H1 (cell line): ENCODE measurements around the gene PRIMA1. TPM values are rescaled to one million over a fixed set of nuclear protein-coding genes. Genes with fewer than 3 reads are reported as not detected.

Source experiments
- CTCF ChIA-PET: fragments of 300-600 bp; sonication (Branson Sonifier 250); formaldehyde crosslinking; loops from one replicate; lab custom pipeline; 2021; ENCODE audit not compliant: partially characterized antibody; lab: Charles Lee
- POLR2A ChIA-PET: fragments of 300-600 bp; sonication (Branson Sonifier 250); formaldehyde crosslinking; loops from one replicate; lab custom pipeline; 2021; ENCODE audit warnings: inconsistent platforms; ENCODE audit not compliant: partially characterized antibody; lab: Charles Lee
- DNase-seq, 2 experiments: peaks; one replicate each; pipeline versions ENCODE4 v3.0.0 to v3.0.0-alpha.2; 2010 to 2022; ENCODE audit warnings: low spot score in 2 of 2, low read depth in 1 of 2, mixed read lengths in 1 of 2
- FAIRE-seq: peaks from 2 replicates; lab custom pipeline; 2011; peaks lifted over from hg19 to GRCh38; lab: Jason Lieb, UNC
- H2AFZ ChIP-seq: 2 replicates; pipeline ENCODE4 v1.8.1; 2012; ENCODE audit warnings: low read length, inconsistent platforms
- H2AK5ac ChIP-seq: 2 replicates; pipeline ENCODE4 v1.6.1; 2013; ENCODE audit warnings: low read depth, low read length
- H2BK120ac ChIP-seq: replicated peaks from 2 replicates; pipeline ENCODE3; 2013; ENCODE audit warnings: low read depth, low read length, inconsistent platforms
- H2BK12ac ChIP-seq: 2 replicates; pipeline ENCODE4 v1.6.1; 2013; ENCODE audit warnings: low read depth, low read length
- H2BK15ac ChIP-seq: 2 replicates; pipeline ENCODE4 v1.6.1; 2013; ENCODE audit warnings: low read length
- H2BK20ac ChIP-seq: 2 replicates; pipeline ENCODE4 v1.6.1; 2013; ENCODE audit warnings: low read length
- H2BK5ac ChIP-seq: 2 replicates; pipeline ENCODE4 v1.6.1; 2013; ENCODE audit warnings: low read depth, low read length
- H3K14ac ChIP-seq: 2 replicates; pipeline ENCODE4 v1.6.1; 2013; ENCODE audit warnings: inconsistent platforms; ENCODE audit not compliant: insufficient read length
- H3K18ac ChIP-seq: 2 replicates; pipeline ENCODE4 v1.6.1; 2013; ENCODE audit warnings: low read length; ENCODE audit errors: extremely low read depth
- H3K23ac ChIP-seq: 2 replicates; pipeline ENCODE4 v1.6.1; 2013; ENCODE audit warnings: inconsistent platforms; ENCODE audit not compliant: insufficient read length
- H3K23me2 ChIP-seq: 2 replicates; pipeline ENCODE4 v1.6.1; 2013; ENCODE audit warnings: low read depth, low read length
- H3K27ac ChIP-seq: 2 replicates; pipeline ENCODE4 v1.6.1; 2011; ENCODE audit warnings: low read depth, low read length, inconsistent platforms
- H3K27me3 ChIP-seq, 4 experiments: replicated peaks in 1 of 4; 1 replicate in 1 of 4; 2 replicates in 3 of 4; pipeline versions ENCODE4 v1.6.1 to v1.8.1; 2011 to 2013; ENCODE audit warnings: low read length in 3 of 4, mild to moderate bottlenecking in 3 of 4, inconsistent platforms in 2 of 4, mixed read lengths in 2 of 4, moderate library complexity in 1 of 4; ENCODE audit not compliant: control insufficient read depth in 3 of 4, insufficient read depth in 3 of 4; ENCODE audit errors: extremely low read depth in 1 of 4
- H3K36me3 ChIP-seq, 4 experiments: 2 replicates each; pipeline versions ENCODE4 v1.6.1 to v1.8.1; 2011 to 2013; ENCODE audit warnings: mild to moderate bottlenecking in 4 of 4, low read length in 3 of 4, moderate library complexity in 2 of 4, control low read depth in 1 of 4, inconsistent platforms in 1 of 4; ENCODE audit not compliant: insufficient read depth in 4 of 4, control insufficient read depth in 2 of 4
- H3K4ac ChIP-seq: replicated peaks from 2 replicates; pipeline ENCODE3; 2013; ENCODE audit warnings: low read length, low read depth, mixed read lengths, inconsistent platforms; ENCODE audit not compliant: insufficient read length
- H3K4me1 ChIP-seq, 4 experiments: replicated peaks in 1 of 4; 1 replicate in 1 of 4; 2 replicates in 3 of 4; pipeline versions ENCODE4 v1.6.1 to v1.8.1; 2011 to 2013; ENCODE audit warnings: low read length in 3 of 4, inconsistent platforms in 2 of 4, mixed read lengths in 1 of 4; ENCODE audit not compliant: insufficient read depth in 4 of 4, control insufficient read depth in 3 of 4
- H3K4me2 ChIP-seq, 2 experiments: 2 replicates each; pipeline versions ENCODE4 v1.6.1 to v1.8.1; 2011 to 2013; ENCODE audit warnings: low read depth in 2 of 2, low read length in 2 of 2, control low read depth in 1 of 2, inconsistent platforms in 1 of 2, mild to moderate bottlenecking in 1 of 2; ENCODE audit not compliant: insufficient read depth in 1 of 2
- H3K4me3 ChIP-seq, 4 experiments: fragments of 200-600, 300-600 bp in 1 of 4; sonication (generic), shearing (Covaris generic), sonication (Bioruptor Twin) in 1 of 4; 2 replicates each; pipeline versions ENCODE4 v1.5.1 to v1.8.1; 2011 to 2016; ENCODE audit warnings: low read length in 4 of 4, low read depth in 3 of 4, control low read depth in 2 of 4, inconsistent platforms in 2 of 4, mild to moderate bottlenecking in 2 of 4, mixed read lengths in 1 of 4, moderate library complexity in 1 of 4; ENCODE audit not compliant: insufficient read depth in 2 of 4; ENCODE audit errors: extremely low read depth in 1 of 4
- H3K56ac ChIP-seq: replicated peaks from 2 replicates; pipeline ENCODE3; 2013; ENCODE audit warnings: low read depth, mild to moderate bottlenecking, mixed read lengths, low read length, inconsistent platforms; ENCODE audit not compliant: insufficient read length
- H3K79me1 ChIP-seq: 2 replicates; pipeline ENCODE4 v1.6.1; 2013; ENCODE audit warnings: low read depth, low read length, control low read depth
- H3K79me2 ChIP-seq, 2 experiments: 2 replicates each; pipeline versions ENCODE4 v1.6.1 to v1.8.1; 2012 to 2013; ENCODE audit warnings: low read length in 2 of 2, mild to moderate bottlenecking in 2 of 2, inconsistent platforms in 1 of 2; ENCODE audit not compliant: insufficient read depth in 2 of 2, control insufficient read depth in 1 of 2
- H3K9ac ChIP-seq, 4 experiments: replicated peaks in 1 of 4; 1 replicate in 1 of 4; 2 replicates in 3 of 4; pipeline versions ENCODE4 v1.6.1 to v1.8.1; 2011 to 2013; ENCODE audit warnings: low read depth in 3 of 4, low read length in 3 of 4, control low read depth in 2 of 4, mild to moderate bottlenecking in 2 of 4, moderate library complexity in 2 of 4, inconsistent platforms in 1 of 4; ENCODE audit errors: extremely low read depth in 1 of 4
- H3K9me3 ChIP-seq, 2 experiments: 2 replicates each; pipeline versions ENCODE4 v1.6.1 to v1.8.1; 2012 to 2013; ENCODE audit warnings: mild to moderate bottlenecking in 2 of 2, moderate library complexity in 2 of 2, control low read depth in 1 of 2, inconsistent platforms in 1 of 2, low read depth in 1 of 2, low read length in 1 of 2, mixed read lengths in 1 of 2; ENCODE audit not compliant: insufficient read depth in 2 of 2
- H4K20me1 ChIP-seq, 2 experiments: replicated peaks in 1 of 2; 2 replicates each; pipeline versions ENCODE3 to v1.8.1; 2011 to 2013; ENCODE audit warnings: inconsistent platforms in 2 of 2, low read length in 2 of 2, mild to moderate bottlenecking in 1 of 2; ENCODE audit not compliant: insufficient read depth in 2 of 2, control insufficient read depth in 1 of 2
- H4K5ac ChIP-seq: 2 replicates; pipeline ENCODE4 v1.6.1; 2013; ENCODE audit warnings: low read length, low read depth, mixed read lengths, inconsistent platforms; ENCODE audit not compliant: insufficient read length
- H4K8ac ChIP-seq: 2 replicates; pipeline ENCODE4 v1.8.0; 2013; ENCODE audit warnings: mild to moderate bottlenecking, moderate library complexity, low read length, inconsistent platforms; ENCODE audit not compliant: insufficient read depth; ENCODE audit errors: extremely low read depth
- H4K91ac ChIP-seq: replicated peaks from 2 replicates; pipeline ENCODE3; 2013; ENCODE audit warnings: low read length, mixed read lengths, inconsistent platforms; ENCODE audit not compliant: insufficient read length
- CBX5 ChIP-seq: fragments of 300-800, 300-1000 bp; sonication (generic); IDR thresholded peaks from 2 replicates; pipeline ENCODE4 v1.7.1; 2016; ENCODE audit warnings: antibody characterized with exemption, low read length, low read depth
- CTBP2 ChIP-seq: IDR thresholded peaks from 2 replicates; pipeline ENCODE4 v1.7.0; 2011; ENCODE audit warnings: borderline replicate concordance, mild to moderate bottlenecking, moderate library complexity, mixed read lengths, low read length; ENCODE audit not compliant: insufficient read depth, insufficient read length
- HDAC2 ChIP-seq, 2 experiments: fragments of 300-600 bp in 1 of 2; sonication (generic) in 1 of 2; IDR thresholded peaks; 2 replicates each; pipeline ENCODE4 v1.6.1; 2011 to 2012; ENCODE audit warnings: low read depth in 2 of 2, low read length in 2 of 2, mild to moderate bottlenecking in 2 of 2, moderate library complexity in 2 of 2, borderline replicate concordance in 1 of 2, inconsistent platforms in 1 of 2
- JUND ChIP-seq: IDR thresholded peaks from 2 replicates; pipeline ENCODE4 v1.6.1; 2011; ENCODE audit warnings: mild to moderate bottlenecking, improper control_type of control experiment, low read length
- POLR2AphosphoS5 ChIP-seq: IDR thresholded peaks from 2 replicates; pipeline ENCODE4 v1.6.1; 2011; ENCODE audit warnings: low read depth, low read length
- POU5F1 ChIP-seq: IDR thresholded peaks from 2 replicates; pipeline ENCODE4 v1.6.1; 2011; ENCODE audit warnings: low read depth, mild to moderate bottlenecking, low read length, moderate library complexity
- RAD21 ChIP-seq, 2 experiments: IDR thresholded peaks in 1 of 2; conservative IDR thresholded peaks in 1 of 2; 2 replicates each; pipeline ENCODE4 v1.6.1; 2011; ENCODE audit warnings: low read depth in 2 of 2, low read length in 2 of 2, improper control_type of control experiment in 1 of 2, inconsistent platforms in 1 of 2, mild to moderate bottlenecking in 1 of 2, moderate library complexity in 1 of 2
- SIRT6 ChIP-seq: IDR thresholded peaks from one replicate; pipeline ENCODE4 v1.7.1; 2012; ENCODE audit warnings: low read length, inconsistent platforms
- SP4 ChIP-seq: IDR thresholded peaks from 2 replicates; pipeline ENCODE4 v1.6.1; 2012; ENCODE audit warnings: low read length, inconsistent platforms
- SRF ChIP-seq: IDR thresholded peaks from 2 replicates; pipeline ENCODE4 v1.6.1; 2011; ENCODE audit warnings: mild to moderate bottlenecking, low read depth, low read length, moderate library complexity
- TCF12 ChIP-seq: IDR thresholded peaks from 2 replicates; pipeline ENCODE4 v1.6.1; 2011; ENCODE audit warnings: low read depth, mild to moderate bottlenecking, low read length
- WGBS, 2 experiments: shearing (Covaris generic) in 1 of 2; methylation state at CpG; one replicate each; pipeline versions ENCODE4 v1.1.6 to v1.1.7; 2013 to 2015; ENCODE audit warnings: low lambda C conversion rate in 2 of 2, mixed read lengths in 2 of 2, inconsistent platforms in 1 of 2, low coverage in 1 of 2, missing lambda C conversion rate in 1 of 2; ENCODE audit not compliant: insufficient replicate concordance in 2 of 2, insufficient coverage in 1 of 2, insufficient read length in 1 of 2; ENCODE audit errors: extremely low coverage in 1 of 2, missing lambda C conversion rate in 1 of 2; 5-methylcytosine and 5-hydroxymethylcytosine counted together
- polyA plus RNA-seq, 7 experiments: library from polyadenylated mRNA; depleted of rRNA in 3 of 7; stranded (reverse) in 5 of 7; unstranded in 2 of 7; fragments of >200 nt in 5 of 7; fragments of 200-250 nt in 2 of 7; gene quantifications; 1 replicate in 5 of 7; 2 replicates in 1 of 7; 4 replicates in 1 of 7; pipeline versions ENCODE4 v1.2.1 to v1.2.3, GENCODE V29; 2011 to 2013; ENCODE audit warnings: missing spikeins in 2 of 7, mixed read lengths in 2 of 7
- total RNA-seq: library from RNA; stranded (reverse); fragmentation: NEBNext Ultra II Directional; extraction: Animal tissue kit (Norgen Biotek cat#: 25700); gene quantifications from 2 replicates; pipeline ENCODE4 v1.2.1, GENCODE V29; 2021

Gene PRIMA1
- total and polyA plus RNA-seq, 2 of the 8 experiments (the other 6 are each of a cell fraction or from before 2014, with no cell fraction given) = 2.8 to 4.5 TPM

- H3K4me3 ChIP-seq = no peak overlapping the region
- H3K14ac ChIP-seq = no peak overlapping the region
- H2BK120ac ChIP-seq = no peak overlapping the region
- H4K8ac ChIP-seq = no peak overlapping the region
- CTCF ChIA-PET = interaction anchor here (0.7 to 1.6 kb wide), 7 partner anchors 14 to 167 kb away, joined by 3 to 5 read pairs (median 3); no protein-coding TSS in a partner anchor
- no peak overlapping the region for H2AFZ ChIP-seq
- no peak overlapping the region for H3K4ac ChIP-seq
- H4K91ac ChIP-seq = no peak overlapping the region
- no peaks in the 10 kb centered on the region for H3K79me2 ChIP-seq
- H3K4me2 ChIP-seq = no peak overlapping the region
- no peaks in the 10 kb centered on the region for H3K27me3 ChIP-seq
- POLR2A ChIA-PET = no interaction called here
- no peak overlapping the region for H4K5ac ChIP-seq
- peaks cover 0 to 6% (median under 1%) of the 10 kb centered on the region in 4 experiments; a peak in 1 of 7 replicates for H3K4me1 ChIP-seq
- H2BK5ac ChIP-seq = no peak overlapping the region
- no peak overlapping the region for H3K23ac ChIP-seq
- no peak overlapping the region for H2AK5ac ChIP-seq
- FAIRE-seq (no peak), DNase-seq (no peak)
- no peaks in the 10 kb centered on the region for H4K20me1 ChIP-seq
- 96% methylated on average over 9 of the region's 11 CpGs; no CpG with 5 or more reads in 1 of the 2 experiments for WGBS, 2 experiments
- H3K9ac ChIP-seq = no peak overlapping the region
- H2BK15ac ChIP-seq = no peak overlapping the region
- no peaks in the 10 kb centered on the region for H3K23me2 ChIP-seq
- no peak overlapping the region for H3K18ac ChIP-seq
- H2BK12ac ChIP-seq = no peak overlapping the region
- no peak overlapping the region for H3K27ac ChIP-seq
- H3K79me1 ChIP-seq = no peaks in the 10 kb centered on the region
- no peak overlapping the region for H2BK20ac ChIP-seq
- no peak overlapping the region for H3K56ac ChIP-seq
- no peaks in the 10 kb centered on the region for H3K36me3 ChIP-seq
- no peaks in the 10 kb centered on the region for H3K9me3 ChIP-seq
- TF ChIP-seq SIRT6 (no peak), POU5F1 (no peak), HDAC2 (IDR thresholded peaks at IDR 0.05; ENCODE audit: borderline replicate concordance in 1 of 2, low read depth in 2 of 2, low read length in 2 of 2) (no peak), CTBP2 (no peak), RAD21 (IDR thresholded peaks at IDR 0.05 in 1 of 2, conservative IDR thresholded peaks at IDR 0.05 in 1 of 2; ENCODE audit: low read depth in 2 of 2, low read length in 2 of 2) (no peak), SP4 (no peak), CBX5 (no peak), JUND (no peak), TCF12 (no peak), POLR2AphosphoS5 (no peak), SRF (no peak)
Measured at GRCh38 chr14:93737634-93738033, 50.7 kb downstream of the PRIMA1 start.
